Measurements from ENCODE around the gene SHROOM1.

SHROOM1 gene

GRCh38 chr5:132775476-132775961, 54.9 kb downstream of the SHROOM1 start:
- DNase-seq, result no peak

DNA sequence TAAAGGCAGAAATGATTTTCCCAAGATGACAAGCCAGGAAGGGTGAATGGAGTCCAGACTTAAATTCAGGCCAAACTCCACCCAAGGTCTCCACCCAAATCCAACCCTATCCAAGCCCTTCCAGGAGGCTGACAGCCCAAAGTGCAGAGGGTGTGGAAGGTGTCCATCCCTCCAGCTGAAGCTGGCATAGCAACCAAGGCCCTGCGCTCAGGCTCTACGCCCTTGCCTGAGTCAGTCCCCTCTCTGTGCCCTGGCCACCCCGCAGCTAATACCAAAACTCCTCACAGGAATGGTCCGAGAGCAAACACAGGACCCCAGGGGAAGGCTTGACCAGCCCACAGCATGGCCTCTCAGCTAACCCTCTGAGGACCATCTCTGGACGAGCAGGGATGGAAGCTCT, 55.6 kb downstream of the SHROOM1 start:
- DNase-seq, result no peak

GRCh38 chr5:132774406-132774805, 56.0 kb downstream of the SHROOM1 start:
- DNase-seq, result no peak

DNA sequence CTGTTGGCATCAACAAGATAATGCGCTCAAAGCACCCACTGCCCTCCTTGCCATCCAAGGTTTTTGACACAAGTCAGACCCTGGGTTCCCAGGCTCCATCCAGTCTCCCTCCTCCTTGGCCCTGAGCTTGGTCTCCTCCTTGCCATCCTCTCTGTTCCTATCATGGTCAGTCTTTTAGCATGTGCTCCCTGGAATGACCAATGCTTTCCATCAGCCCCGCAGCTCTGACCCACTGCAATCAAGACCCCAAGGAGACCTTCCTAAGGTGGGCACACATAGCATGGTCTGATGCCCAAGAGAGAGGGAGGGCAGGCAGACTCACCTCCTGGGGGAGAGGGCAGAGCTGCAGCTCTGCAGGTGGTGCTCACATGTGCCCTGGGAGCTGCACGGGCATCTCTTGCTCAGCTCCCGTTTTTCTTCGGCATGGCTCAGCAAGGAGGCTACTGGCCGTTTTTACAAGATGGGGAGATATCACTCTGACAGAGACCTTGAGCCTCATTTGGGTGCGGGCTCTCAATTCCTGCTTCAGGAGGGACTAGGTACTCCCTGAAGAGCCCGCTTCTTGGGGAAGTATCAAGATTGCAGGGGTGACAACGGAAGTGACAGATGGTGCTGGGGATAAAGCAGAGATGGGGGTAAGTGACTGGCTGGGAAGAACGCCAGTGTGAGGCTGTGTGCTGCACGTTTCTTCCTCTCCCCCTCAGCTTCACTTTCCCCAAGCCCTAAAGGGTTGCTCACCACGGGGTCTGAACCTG, 56.7 kb downstream of the SHROOM1 start:
- no peak for DNase-seq

GRCh38 chr5:132773114-132773513, 57.3 kb downstream of the SHROOM1 start:
- no peak for DNase-seq

DNA sequence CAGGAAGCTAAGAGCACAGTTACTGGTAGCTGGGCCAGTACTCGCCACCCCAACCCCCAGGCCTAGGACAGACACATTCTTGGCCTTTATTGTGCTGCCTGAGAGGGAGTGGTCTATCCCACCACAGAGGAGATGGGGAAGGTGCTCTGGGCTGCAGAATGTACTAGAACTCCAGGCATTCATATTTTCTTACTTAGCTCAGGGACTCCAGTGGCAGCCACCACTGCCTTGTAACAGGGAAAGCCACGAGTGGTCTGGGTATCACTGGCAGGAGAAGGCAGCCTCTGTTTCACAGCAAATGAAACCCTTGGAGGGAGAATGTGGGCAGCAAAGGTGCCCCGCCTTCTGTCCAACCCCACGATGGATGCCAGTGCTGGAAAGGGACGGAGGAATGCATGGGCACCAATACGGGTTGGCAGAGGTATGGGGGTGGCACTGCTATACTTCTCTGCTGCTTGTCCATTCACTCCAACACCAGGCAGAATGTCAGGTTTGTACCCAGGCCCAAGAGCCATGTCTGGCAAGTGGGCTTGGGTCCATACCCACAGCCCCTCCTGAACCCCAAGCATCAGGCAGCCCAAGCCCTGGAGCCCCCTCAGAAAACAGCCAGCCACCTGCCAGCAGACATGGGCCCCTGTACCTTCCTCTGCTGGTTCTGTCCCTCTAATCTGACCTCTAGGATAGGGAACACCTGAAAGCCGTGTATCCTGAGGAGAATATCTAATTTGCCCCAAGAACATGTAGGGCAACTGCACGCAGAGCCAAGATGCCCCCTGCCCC, 58.0 kb downstream of the SHROOM1 start:
- no peak for DNase-seq
